ENCODE results near the gene PRSS2. TPM values are rescaled to one million over a fixed set of nuclear protein-coding genes. Genes with fewer than 3 reads are reported as not detected.

PRSS2 gene
- total RNA-seq, 1 donor, result not detected

DNA sequence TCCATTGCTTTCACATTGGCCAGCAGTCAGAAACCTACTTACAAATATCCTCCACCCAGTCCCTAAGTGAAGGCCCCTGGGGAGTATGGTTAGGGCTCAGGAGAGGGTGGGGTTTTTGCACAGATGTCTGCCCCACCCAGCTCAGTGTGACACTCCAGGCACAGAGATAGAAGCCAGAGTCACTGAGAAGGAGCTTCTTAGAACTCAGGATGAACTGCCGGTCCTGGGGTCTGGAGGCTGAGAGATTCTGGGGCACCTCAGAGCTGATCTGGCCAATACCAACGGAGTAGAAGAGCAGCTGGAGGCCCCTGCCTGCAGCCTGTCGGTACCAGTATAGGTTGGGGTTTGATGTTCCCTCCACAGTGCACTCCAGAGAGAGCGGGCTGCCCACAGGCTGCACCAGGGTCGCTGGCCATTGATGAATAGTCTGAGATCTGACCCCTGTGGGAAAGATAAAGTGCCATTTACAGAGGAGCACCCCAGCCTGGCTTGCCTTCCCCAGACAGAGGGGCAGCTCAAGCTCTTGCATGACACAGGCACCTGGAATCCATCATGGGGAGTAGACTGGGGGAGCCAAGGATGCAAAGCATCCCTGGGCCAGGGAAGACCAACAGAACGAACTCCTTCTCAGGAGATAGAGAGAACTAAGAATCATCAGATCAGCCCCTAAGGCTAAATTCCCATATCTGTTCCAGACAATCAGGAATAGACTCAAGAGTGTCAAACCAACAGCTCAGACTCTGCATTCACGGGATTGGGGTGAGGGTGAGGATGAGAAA lies 41.9 kb downstream of the PRSS2 start:
- H3K9me3 ChIP-seq (ENCODE audit: low read depth, low read length), result no peaks in the 10 kb centered on the region
- no peaks in the 10 kb centered on the region for H4K20me1 ChIP-seq (ENCODE audit: insufficient read depth, low read length)
- DNase-seq (ENCODE audit: insufficient read length, low spot score, missing footprints), result peak; percentile 30
- H3K36me3 ChIP-seq (ENCODE audit: insufficient read depth, low read length), result no peaks in the 10 kb centered on the region
- peaks cover 38% of the 10 kb centered on the region for H3K4me1 ChIP-seq (ENCODE audit: insufficient read depth, low read length)
- H3K27ac ChIP-seq (ENCODE audit: low read depth, low read length), result peak overlapping the region; percentile 78
- H3K4me2 ChIP-seq (ENCODE audit: insufficient read depth, low read length), result peak overlapping the region; percentile 41
- H3K4me3 ChIP-seq (ENCODE audit: insufficient read depth, low read length), result no peak overlapping the region
- no peaks in the 10 kb centered on the region for H3K79me2 ChIP-seq (ENCODE audit: insufficient read depth, low read length)
- H3K27me3 ChIP-seq (ENCODE audit: insufficient read depth, low read length), result no peaks in the 10 kb centered on the region
- no peak overlapping the region for H2AFZ ChIP-seq (ENCODE audit: low read length)
- TF ChIP-seq, protein P1, sequence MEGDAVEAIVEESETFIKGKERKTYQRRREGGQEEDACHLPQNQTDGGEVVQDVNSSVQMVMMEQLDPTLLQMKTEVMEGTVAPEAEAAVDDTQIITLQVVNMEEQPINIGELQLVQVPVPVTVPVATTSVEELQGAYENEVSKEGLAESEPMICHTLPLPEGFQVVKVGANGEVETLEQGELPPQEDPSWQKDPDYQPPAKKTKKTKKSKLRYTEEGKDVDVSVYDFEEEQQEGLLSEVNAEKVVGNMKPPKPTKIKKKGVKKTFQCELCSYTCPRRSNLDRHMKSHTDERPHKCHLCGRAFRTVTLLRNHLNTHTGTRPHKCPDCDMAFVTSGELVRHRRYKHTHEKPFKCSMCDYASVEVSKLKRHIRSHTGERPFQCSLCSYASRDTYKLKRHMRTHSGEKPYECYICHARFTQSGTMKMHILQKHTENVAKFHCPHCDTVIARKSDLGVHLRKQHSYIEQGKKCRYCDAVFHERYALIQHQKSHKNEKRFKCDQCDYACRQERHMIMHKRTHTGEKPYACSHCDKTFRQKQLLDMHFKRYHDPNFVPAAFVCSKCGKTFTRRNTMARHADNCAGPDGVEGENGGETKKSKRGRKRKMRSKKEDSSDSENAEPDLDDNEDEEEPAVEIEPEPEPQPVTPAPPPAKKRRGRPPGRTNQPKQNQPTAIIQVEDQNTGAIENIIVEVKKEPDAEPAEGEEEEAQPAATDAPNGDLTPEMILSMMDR (IDR thresholded peaks at IDR 0.05; ENCODE audit: extremely low read depth, low read depth, low read length), result no peak

DNA sequence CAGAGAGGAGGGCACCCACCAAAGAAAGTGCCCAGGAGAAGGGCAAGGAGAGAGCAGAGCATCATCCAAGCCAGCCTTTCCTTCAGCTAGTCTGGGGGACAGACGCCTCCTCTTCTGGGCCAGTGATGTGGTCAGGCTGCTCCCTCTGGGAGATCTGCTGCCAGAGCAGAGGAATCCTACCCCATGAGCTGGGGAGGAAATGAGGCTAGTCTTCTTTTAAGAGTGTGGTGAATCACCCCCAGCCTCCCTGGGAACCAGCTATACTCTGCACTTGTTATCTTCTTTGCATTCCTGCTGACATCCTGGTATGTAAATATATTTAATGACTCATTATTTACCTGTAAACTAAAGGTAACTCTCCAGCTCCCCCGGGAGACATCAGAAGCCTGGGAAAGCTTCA lies 42.5 kb downstream of the PRSS2 start:
- Histone ChIP-seq H3K27me3 (ENCODE audit: insufficient read depth, low read length) (no peaks in the 10 kb centered on the region), H3K79me2 (ENCODE audit: insufficient read depth, low read length) (no peaks in the 10 kb centered on the region), H3K4me3 (ENCODE audit: insufficient read depth, low read length) (no peak overlapping the region), H3K4me2 (ENCODE audit: insufficient read depth, low read length) (peak overlapping the region; percentile 41), H3K36me3 (ENCODE audit: insufficient read depth, low read length) (no peaks in the 10 kb centered on the region), H2AFZ (ENCODE audit: low read length) (no peak overlapping the region), H4K20me1 (ENCODE audit: insufficient read depth, low read length) (no peaks in the 10 kb centered on the region), H3K27ac (ENCODE audit: low read depth, low read length) (peak overlapping the region; percentile 78), H3K9me3 (ENCODE audit: low read depth, low read length) (no peaks in the 10 kb centered on the region), H3K4me1 (ENCODE audit: insufficient read depth, low read length) (peaks cover 34% of the 10 kb centered on the region)
- DNase-seq (ENCODE audit: insufficient read length, low spot score, missing footprints), result peak; percentile 90
- TF ChIP-seq, protein P1 (IDR thresholded peaks at IDR 0.05; ENCODE audit: extremely low read depth, low read depth, low read length), result no peak

DNA sequence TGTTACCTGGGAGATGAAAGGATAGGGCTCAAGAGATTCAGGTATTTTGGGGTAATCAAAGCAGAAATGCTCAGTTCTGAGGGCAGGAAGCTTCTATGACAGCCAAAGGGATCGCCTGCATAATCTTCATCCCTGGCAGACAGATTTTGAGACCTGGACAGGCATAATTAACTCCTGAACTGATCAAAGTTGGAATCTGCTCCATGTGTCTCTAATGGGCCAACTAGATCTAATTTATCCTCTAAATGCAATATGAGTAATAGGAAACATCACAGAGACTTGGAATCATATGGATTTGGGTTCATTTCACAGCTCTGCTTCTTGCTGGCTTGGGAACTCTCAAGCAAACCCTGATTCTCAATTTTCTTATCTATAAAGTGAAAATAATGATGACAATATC lies 42.9 kb downstream of the PRSS2 start:
- Histone ChIP-seq H3K27ac (ENCODE audit: low read depth, low read length) (no peak overlapping the region), H3K27me3 (ENCODE audit: insufficient read depth, low read length) (no peaks in the 10 kb centered on the region), H3K4me3 (ENCODE audit: insufficient read depth, low read length) (no peak overlapping the region), H2AFZ (ENCODE audit: low read length) (no peak overlapping the region), H3K36me3 (ENCODE audit: insufficient read depth, low read length) (no peaks in the 10 kb centered on the region), H3K9me3 (ENCODE audit: low read depth, low read length) (no peaks in the 10 kb centered on the region), H3K4me1 (ENCODE audit: insufficient read depth, low read length) (peaks cover 29% of the 10 kb centered on the region), H3K79me2 (ENCODE audit: insufficient read depth, low read length) (no peaks in the 10 kb centered on the region), H3K4me2 (ENCODE audit: insufficient read depth, low read length) (no peak overlapping the region), H4K20me1 (ENCODE audit: insufficient read depth, low read length) (no peaks in the 10 kb centered on the region)
- no peak for DNase-seq (ENCODE audit: insufficient read length, low spot score, missing footprints)
- TF ChIP-seq, protein P1 (IDR thresholded peaks at IDR 0.05; ENCODE audit: extremely low read depth, low read depth, low read length), result no peak

DNA sequence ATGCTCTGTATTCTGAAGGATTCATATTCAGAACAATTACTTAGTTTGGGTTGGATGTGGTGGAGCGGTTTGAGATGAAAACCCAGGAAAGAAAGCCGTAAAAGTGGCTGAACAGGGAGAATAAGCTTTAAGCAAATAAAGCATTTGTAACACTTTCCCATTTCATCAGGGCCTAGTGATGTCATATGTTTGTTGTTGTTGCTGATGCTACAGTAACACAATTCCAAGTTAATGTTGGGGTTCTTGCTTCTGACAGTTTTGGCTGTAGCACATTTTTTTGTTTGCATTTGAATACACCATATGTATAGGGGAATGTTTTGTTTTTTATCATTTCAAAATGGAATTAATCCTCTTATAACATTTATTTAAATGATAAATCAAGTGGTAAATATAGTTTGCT lies 43.7 kb downstream of the PRSS2 start:
- Histone ChIP-seq H3K4me2 (ENCODE audit: insufficient read depth, low read length) (no peak overlapping the region), H3K79me2 (ENCODE audit: insufficient read depth, low read length) (no peaks in the 10 kb centered on the region), H4K20me1 (ENCODE audit: insufficient read depth, low read length) (no peaks in the 10 kb centered on the region), H2AFZ (ENCODE audit: low read length) (no peak overlapping the region), H3K27ac (ENCODE audit: low read depth, low read length) (no peak overlapping the region), H3K9me3 (ENCODE audit: low read depth, low read length) (no peaks in the 10 kb centered on the region), H3K4me3 (ENCODE audit: insufficient read depth, low read length) (no peak overlapping the region), H3K4me1 (ENCODE audit: insufficient read depth, low read length) (peaks cover 22% of the 10 kb centered on the region), H3K27me3 (ENCODE audit: insufficient read depth, low read length) (peaks cover 3% of the 10 kb centered on the region), H3K36me3 (ENCODE audit: insufficient read depth, low read length) (no peaks in the 10 kb centered on the region)
- DNase-seq (ENCODE audit: insufficient read length, low spot score, missing footprints), result no peak
- TF ChIP-seq, protein P1 (IDR thresholded peaks at IDR 0.05; ENCODE audit: extremely low read depth, low read depth, low read length), result no peak
